HG03045 (cell line): Measurements from ENCODE around the gene RALA.

Experiments
- ATAC-seq: cut with Tn5 transposase; IDR thresholded peaks from one replicate; pipeline ENCODE4 v1.9.1; 2021; ENCODE audit warnings: mild to moderate bottlenecking, moderate library complexity; ENCODE audit not compliant: unreplicated experiment

RALA gene

GRCh38 chr7:39609935-39610263, 13.5 kb upstream of the RALA start:
- ATAC-seq, result no peak

DNA sequence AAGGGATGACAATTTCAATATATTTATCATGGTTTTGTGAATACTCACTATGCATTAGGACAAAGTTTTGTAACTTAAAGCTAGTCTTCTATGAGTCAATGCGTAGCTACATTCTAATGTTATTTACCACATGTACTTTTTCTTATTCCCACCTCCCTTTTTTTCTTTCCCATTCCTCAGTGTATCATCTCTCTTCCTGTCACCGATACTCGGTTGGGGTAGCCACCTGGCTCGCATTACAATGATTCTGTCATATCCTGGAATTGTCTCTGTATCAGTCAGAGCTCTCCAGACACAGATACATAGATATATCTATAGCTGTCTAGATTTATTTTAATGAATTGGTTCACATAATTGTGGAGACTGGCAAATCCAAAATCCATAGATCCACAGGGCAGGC, 9.8 kb upstream of the RALA start:
- no peak for ATAC-seq

DNA sequence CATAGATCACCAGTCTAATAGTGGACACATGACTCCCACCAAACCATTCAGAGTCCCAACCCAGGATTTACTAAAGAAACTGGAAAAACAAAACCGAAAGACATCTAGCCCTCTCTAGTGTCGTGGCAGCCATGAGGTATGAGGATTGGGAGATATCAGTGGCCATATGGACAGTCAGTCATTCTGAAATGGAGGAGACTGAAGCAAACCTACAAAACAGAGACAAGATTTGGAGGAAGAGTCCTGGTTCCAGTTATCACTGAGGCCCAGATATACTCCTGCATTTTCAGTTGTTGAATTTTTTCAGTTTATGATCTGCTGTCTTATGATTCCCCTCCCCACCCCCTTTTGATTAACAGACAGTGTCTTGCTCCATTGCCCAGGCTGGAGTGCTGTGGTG, 9.1 kb upstream of the RALA start:
- ATAC-seq, result no peak

DNA sequence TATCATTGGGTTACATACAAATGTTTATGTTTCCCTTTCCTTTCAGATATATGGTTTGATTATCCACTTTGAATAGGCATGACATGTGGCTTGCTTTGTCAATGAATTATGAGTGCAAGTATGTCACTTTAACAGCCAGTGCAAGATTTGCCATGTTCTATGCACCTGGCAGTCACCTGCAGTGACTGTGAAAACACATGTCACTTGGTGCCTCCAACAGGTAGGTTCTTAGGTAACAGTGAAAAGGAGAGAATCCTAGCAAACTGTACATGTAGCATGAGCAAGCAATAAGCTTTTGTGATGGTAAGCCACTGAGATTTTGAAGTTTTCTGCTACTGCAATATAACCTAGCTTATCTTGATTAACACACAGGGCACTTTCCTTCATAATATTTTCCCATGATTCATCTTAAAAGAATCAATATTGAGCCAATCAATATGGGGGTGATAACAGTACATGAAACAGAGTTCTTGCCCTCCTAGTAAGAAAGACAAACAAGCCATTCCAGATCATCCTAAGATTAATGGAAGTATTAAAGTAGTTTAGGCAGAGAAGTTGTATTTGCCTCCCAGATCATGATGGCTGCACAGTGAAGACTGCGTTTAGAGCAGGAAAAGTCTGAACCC, 7.9 kb upstream of the RALA start:
- ATAC-seq, result no peak

- no peak for ATAC-seq
Measured at GRCh38 chr7:39616138-39616537, 7.2 kb upstream of the RALA start.

- ATAC-seq, result no peak
Measured at GRCh38 chr7:39617005-39617404, 6.4 kb upstream of the RALA start.

- ATAC-seq, result no peak
Measured at GRCh38 chr7:39618868-39619267, 4.5 kb upstream of the RALA start.

- no peak for ATAC-seq
Measured at GRCh38 chr7:39620486-39620885, 2.9 kb upstream of the RALA start.

GRCh38 chr7:39621261-39621660, 2.1 kb upstream of the RALA start:
- no peak for ATAC-seq

- ATAC-seq, result no peak
Measured at GRCh38 chr7:39621784-39622411, 1.5 kb upstream of the RALA start.

DNA sequence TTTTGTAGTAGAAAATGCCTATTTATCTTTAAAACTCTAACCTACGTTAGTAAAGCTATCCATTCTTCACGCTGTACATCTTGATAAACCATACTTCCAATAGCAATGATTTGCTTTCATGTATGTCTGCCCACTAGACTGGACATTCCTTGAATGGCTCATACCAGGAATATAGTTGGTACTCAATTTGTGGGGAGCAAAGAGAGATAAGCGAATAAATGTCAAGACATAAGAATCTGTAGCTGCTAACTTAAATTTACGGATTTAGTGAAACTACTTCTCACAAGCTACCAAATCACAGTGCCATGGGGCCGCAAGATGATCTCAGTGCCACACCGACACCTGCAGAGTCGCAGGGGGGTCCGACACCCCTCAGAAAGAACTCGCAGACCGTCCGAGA, 763 bp upstream of the RALA start:
- no peak for ATAC-seq

DNA sequence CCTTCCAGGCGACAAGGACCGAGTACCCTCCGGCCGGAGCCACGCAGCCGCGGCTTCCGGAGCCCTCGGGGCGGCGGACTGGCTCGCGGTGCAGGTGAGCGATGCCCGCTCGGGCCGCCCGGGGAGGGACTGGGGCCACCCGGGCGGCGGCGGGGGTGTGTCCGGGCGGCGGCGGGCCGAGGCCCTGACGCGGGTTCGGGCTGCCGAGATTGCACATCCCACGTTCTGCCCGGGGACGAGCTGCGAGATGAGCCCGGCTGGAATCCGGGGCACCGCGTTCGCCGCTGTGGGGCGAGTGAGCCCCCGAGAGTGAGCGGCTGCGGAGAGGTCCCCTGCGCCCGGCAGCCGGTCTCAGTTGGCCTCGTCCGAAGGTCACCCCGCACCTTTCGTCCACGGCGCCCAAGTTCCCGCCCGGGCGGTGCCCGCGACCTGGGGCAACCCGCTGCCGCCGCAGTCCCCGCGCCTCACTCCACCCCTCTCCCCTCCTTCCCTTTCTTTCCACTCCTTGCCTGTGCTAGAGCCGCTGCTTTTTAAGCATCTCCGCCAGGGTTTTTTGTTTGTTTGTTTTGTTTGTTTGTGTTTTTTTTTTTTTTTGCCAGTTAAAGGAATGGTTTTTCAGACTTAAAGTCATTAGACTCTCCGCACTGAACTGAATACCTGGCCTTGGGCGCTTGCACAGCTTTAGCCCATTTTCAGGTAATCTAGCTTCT, 515 bp downstream of the RALA start:
- peak; percentile 49 for ATAC-seq

- no peak for ATAC-seq
Measured at GRCh38 chr7:39624442-39624807, 1.1 kb downstream of the RALA start.

- ATAC-seq, result no peak
Measured at GRCh38 chr7:39624935-39625694, 1.7 kb downstream of the RALA start.

- ATAC-seq, result no peak
Measured at GRCh38 chr7:39631736-39632308, 8.4 kb downstream of the RALA start.

- ATAC-seq, result no peak
Measured at GRCh38 chr7:39633563-39634477, 10.4 kb downstream of the RALA start.

- no peak for ATAC-seq
Measured at GRCh38 chr7:39634478-39634805, 11.1 kb downstream of the RALA start.

DNA sequence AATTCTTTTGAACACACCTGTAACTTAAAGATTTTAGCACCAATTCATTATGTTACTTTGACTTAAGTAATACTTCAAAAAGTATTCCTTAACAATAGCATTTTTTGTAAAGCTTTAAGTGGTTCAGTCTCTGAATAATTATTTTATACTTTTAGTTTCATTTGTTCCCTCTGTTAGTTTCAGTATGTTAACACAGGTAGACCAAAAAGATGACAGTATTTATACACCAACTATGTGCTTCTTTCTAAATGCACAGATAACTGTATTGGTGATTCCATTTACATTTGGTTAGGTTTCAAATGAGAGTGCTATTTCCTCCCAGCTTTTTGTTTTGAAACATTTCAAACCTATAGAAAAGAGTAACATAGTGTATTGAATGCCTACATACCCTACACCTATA, 14.0 kb downstream of the RALA start:
- ATAC-seq, result no peak

DNA sequence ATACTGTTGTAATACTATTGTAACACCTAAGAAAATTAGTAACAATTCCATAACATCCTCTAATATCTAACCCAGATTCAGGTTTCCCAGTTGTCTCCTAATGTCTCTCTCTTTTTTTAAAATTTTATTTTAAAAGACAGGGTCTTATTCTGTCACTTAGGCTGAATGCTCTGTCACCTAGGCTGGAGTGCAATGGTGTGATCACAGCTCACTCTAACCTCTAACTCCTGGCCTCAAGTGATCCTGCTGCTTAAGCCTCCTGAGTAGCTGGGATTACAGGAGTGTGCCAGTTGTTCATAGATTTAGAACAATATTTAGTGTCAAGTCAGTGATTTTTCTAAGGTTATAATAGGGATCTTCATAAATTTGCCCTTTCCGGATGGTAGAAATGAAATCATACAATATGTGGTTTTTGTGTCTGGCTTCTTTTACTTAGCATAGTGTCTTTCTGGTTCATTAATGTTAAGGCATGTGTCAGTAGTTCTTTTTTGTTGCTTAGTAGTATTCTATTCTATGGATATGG, 14.7 kb downstream of the RALA start:
- ATAC-seq, result no peak

GRCh38 chr7:39642896-39643295, 19.5 kb downstream of the RALA start:
- no peak for ATAC-seq
